HG03571 (cell line): ENCODE data around the gene AMN1.
"Not testable (repeated sequence)": the region's sequence is repeated elsewhere in the genome, so short reads cannot be mapped to it uniquely, and the experiment has no call there.

ENCODE experiments used
- ATAC-seq: cut with Tn5 transposase; IDR thresholded peaks from one replicate; pipeline ENCODE4 v1.9.1; 2021; ENCODE audit not compliant: unreplicated experiment

Gene AMN1

GRCh38 chr12:31687101-31687527 lies 41.7 kb downstream of the AMN1 start:
- ATAC-seq = peak; percentile 58

- ATAC-seq = no peak
These were observed 43.0 kb downstream of the AMN1 start for GRCh38 chr12:31685801-31686200.

- peak; percentile 93 for ATAC-seq
These were observed 46.5 kb downstream of the AMN1 start for GRCh38 chr12:31682136-31682962.

- ATAC-seq = no peak
These were observed 56.3 kb downstream of the AMN1 start for GRCh38 chr12:31672521-31672920.

GRCh38 chr12:31669582-31669981 lies 59.2 kb downstream of the AMN1 start:
- not testable (repeated sequence) for ATAC-seq

GRCh38 chr12:31669020-31669419 lies 59.8 kb downstream of the AMN1 start:
- ATAC-seq = no peak

GRCh38 chr12:31664038-31664437 lies 64.8 kb downstream of the AMN1 start:
- no peak for ATAC-seq

GRCh38 chr12:31663576-31663975 lies 65.2 kb downstream of the AMN1 start:
- ATAC-seq = no peak

GRCh38 chr12:31662176-31662849 lies 66.5 kb downstream of the AMN1 start:
- no peak for ATAC-seq

GRCh38 chr12:31659087-31659942 lies 69.5 kb downstream of the AMN1 start, which contains the start of gene ETFBKMT:
Gene ETFBKMT, plus strand, starts transcription at chr12:31659688. Its CDS starts 2,266 bp downstream, at chr12:31661954.
- peak; percentile 99 for ATAC-seq

GRCh38 chr12:31658471-31659086 lies 70.2 kb downstream of the AMN1 start:
- ATAC-seq = no peak

GRCh38 chr12:31655792-31656191 lies 73.0 kb downstream of the AMN1 start:
- ATAC-seq = no peak

GRCh38 chr12:31655208-31655607 lies 73.6 kb downstream of the AMN1 start:
- no peak for ATAC-seq

GRCh38 chr12:31651893-31652521 lies 76.8 kb downstream of the AMN1 start:
- no peak for ATAC-seq

- ATAC-seq = no peak
These were observed 77.9 kb downstream of the AMN1 start for GRCh38 chr12:31650918-31651317.

- no peak for ATAC-seq
These were observed 81.7 kb downstream of the AMN1 start for GRCh38 chr12:31647086-31647491.

- no peak for ATAC-seq
These were observed 82.9 kb downstream of the AMN1 start for GRCh38 chr12:31645924-31646323.

- ATAC-seq = no peak
These were observed 84.3 kb downstream of the AMN1 start for GRCh38 chr12:31644536-31644935.

- ATAC-seq = no peak
These were observed 87.2 kb downstream of the AMN1 start for GRCh38 chr12:31641509-31642090.

GRCh38 chr12:31634620-31635019 lies 94.2 kb downstream of the AMN1 start:
- no peak for ATAC-seq
